HepG2 (cell line): ENCODE measurements around the gene PPP1R12C.

ENCODE experiments used
- RBM39 ChIP-seq: fragments of 200-400 bp; formaldehyde crosslinking; IDR thresholded peaks from one replicate; pipeline ENCODE4 v1.6.1; 2018; ENCODE audit warnings: antibody characterized with exemption, mild to moderate bottlenecking, low read depth, low read length; ENCODE audit not compliant: poor library complexity, severe bottlenecking
- ZC3H4 ChIP-seq: sonication (generic); formaldehyde crosslinking; IDR thresholded peaks from 2 replicates; pipeline ENCODE4 v1.4.0; 2020; ENCODE audit warnings: missing genetic modification reagents, borderline replicate concordance
- ZNF784 ChIP-seq: sonication (generic); formaldehyde crosslinking; IDR thresholded peaks from 2 replicates; pipeline ENCODE4 v1.5.1; 2020; ENCODE audit warnings: missing genetic modification reagents, mild to moderate bottlenecking, borderline replicate concordance
- TF ChIP-seq, protein P1 (sequence below): sonication (generic); formaldehyde crosslinking; IDR thresholded peaks from 2 replicates; pipeline ENCODE4 v1.4.0; 2020; ENCODE audit warnings: missing genetic modification reagents

DNA sequence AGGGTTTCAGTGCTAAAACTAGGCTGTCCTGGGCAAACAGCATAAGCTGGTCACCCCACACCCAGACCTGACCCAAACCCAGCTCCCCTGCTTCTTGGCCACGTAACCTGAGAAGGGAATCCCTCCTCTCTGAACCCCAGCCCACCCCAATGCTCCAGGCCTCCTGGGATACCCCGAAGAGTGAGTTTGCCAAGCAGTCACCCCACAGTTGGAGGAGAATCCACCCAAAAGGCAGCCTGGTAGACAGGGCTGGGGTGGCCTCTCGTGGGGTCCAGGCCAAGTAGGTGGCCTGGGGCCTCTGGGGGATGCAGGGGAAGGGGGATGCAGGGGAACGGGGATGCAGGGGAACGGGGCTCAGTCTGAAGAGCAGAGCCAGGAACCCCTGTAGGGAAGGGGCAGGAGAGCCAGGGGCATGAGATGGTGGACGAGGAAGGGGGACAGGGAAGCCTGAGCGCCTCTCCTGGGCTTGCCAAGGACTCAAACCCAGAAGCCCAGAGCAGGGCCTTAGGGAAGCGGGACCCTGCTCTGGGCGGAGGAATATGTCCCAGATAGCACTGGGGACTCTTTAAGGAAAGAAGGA lies 2.8 kb downstream of the PPP1R12C start:
- TF ChIP-seq ZC3H4 (CRISPR knock-in tag) = no peak
- TF ChIP-seq, protein P1, sequence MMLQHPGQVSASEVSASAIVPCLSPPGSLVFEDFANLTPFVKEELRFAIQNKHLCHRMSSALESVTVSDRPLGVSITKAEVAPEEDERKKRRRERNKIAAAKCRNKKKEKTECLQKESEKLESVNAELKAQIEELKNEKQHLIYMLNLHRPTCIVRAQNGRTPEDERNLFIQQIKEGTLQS = no peak
- TF ChIP-seq RBM39 = no peak
- no peak for TF ChIP-seq ZNF784 (CRISPR knock-in tag)
